Jurkat, Clone E6-1 (cell line): Measurements from ENCODE around the gene BOLA3.
"Not testable (repeated sequence)": the region's sequence is repeated elsewhere in the genome, so short reads cannot be mapped to it uniquely, and the experiment has no call there.

Experiments used
- DNase-seq: peaks from one replicate; pipeline ENCODE4 v3.0.0-alpha.2; 2011; ENCODE audit warnings: low read depth, low spot score
- H3K4me3 ChIP-seq: 2 replicates; pipeline ENCODE4 v1.5.1; 2011; ENCODE audit warnings: mild to moderate bottlenecking, low read length, control low read depth, moderate library complexity

Gene BOLA3

GRCh38 chr2:74152954-74153353 lies 5.2 kb upstream of the BOLA3 start:
- no peak for DNase-seq
- H3K4me3 ChIP-seq, result no peak overlapping the region

GRCh38 chr2:74149570-74150319 lies 2.0 kb upstream of the BOLA3 start:
- DNase-seq, result no peak
- H3K4me3 ChIP-seq, result no peak overlapping the region

- DNase-seq, result no peak
- no peak overlapping the region for H3K4me3 ChIP-seq
Observed at GRCh38 chr2:74149247-74149525, 1.5 kb upstream of the BOLA3 start.

GRCh38 chr2:74148457-74149246 lies 940 bp upstream of the BOLA3 start:
- H3K4me3 ChIP-seq, result peak overlapping the region; percentile 92
- no peak for DNase-seq

- DNase-seq, result peak; percentile 26
- peak overlapping the region; percentile 92 for H3K4me3 ChIP-seq
Observed at GRCh38 chr2:74146929-74147726, 584 bp downstream of the BOLA3 start.

- DNase-seq, result no peak
- no peak overlapping the region for H3K4me3 ChIP-seq
Observed at GRCh38 chr2:74142340-74142739, 5.4 kb downstream of the BOLA3 start.

GRCh38 chr2:74138600-74139323 lies 8.9 kb downstream of the BOLA3 start:
- DNase-seq, result no peak
- H3K4me3 ChIP-seq, result no peak overlapping the region

- no peak for DNase-seq
- no peak overlapping the region for H3K4me3 ChIP-seq
Observed at GRCh38 chr2:74137651-74138599, 9.8 kb downstream of the BOLA3 start.

GRCh38 chr2:74131901-74132300 lies 15.8 kb downstream of the BOLA3 start:
- DNase-seq, result no peak
- no peak overlapping the region for H3K4me3 ChIP-seq

GRCh38 chr2:74130211-74130995 lies 17.3 kb downstream of the BOLA3 start:
- no peak for DNase-seq
- no peak overlapping the region for H3K4me3 ChIP-seq

GRCh38 chr2:74128206-74128605 lies 19.5 kb downstream of the BOLA3 start:
- no peak overlapping the region for H3K4me3 ChIP-seq
- DNase-seq, result no peak

- not testable (repeated sequence) for H3K4me3 ChIP-seq, DNase-seq
Observed at GRCh38 chr2:74123955-74124354, 23.8 kb downstream of the BOLA3 start.

- not testable (repeated sequence) for H3K4me3 ChIP-seq, DNase-seq
Observed at GRCh38 chr2:74121846-74122245, 25.9 kb downstream of the BOLA3 start.

- DNase-seq, result peak; percentile 71
- peak overlapping the region; percentile 59 for H3K4me3 ChIP-seq
Observed at GRCh38 chr2:74119912-74120825, 27.5 kb downstream of the BOLA3 start.

GRCh38 chr2:74119339-74119738 lies 28.4 kb downstream of the BOLA3 start:
- no peak overlapping the region for H3K4me3 ChIP-seq
- no peak for DNase-seq

- no peak overlapping the region for H3K4me3 ChIP-seq
- no peak for DNase-seq
Observed at GRCh38 chr2:74111380-74111779, 36.3 kb downstream of the BOLA3 start.

GRCh38 chr2:74110537-74110936 lies 37.2 kb downstream of the BOLA3 start:
- no peak overlapping the region for H3K4me3 ChIP-seq
- DNase-seq, result no peak
